K562 (cell line): ENCODE results near the gene POLD1. TPM values are rescaled to one million over a fixed set of nuclear protein-coding genes. Genes with fewer than 3 reads are reported as not detected.

Experiments used
- CBX3 ChIP-seq, 2 experiments: IDR thresholded peaks; 1 replicate in 1 of 2; 2 replicates in 1 of 2; pipeline ENCODE4 v1.6.1; 2012; ENCODE audit warnings: inconsistent platforms in 2 of 2, low read length in 2 of 2, borderline replicate concordance in 1 of 2, control low read depth in 1 of 2
- CBX5 ChIP-seq: IDR thresholded peaks from 2 replicates; pipeline ENCODE4 v1.6.1; 2014; ENCODE audit warnings: low read depth, borderline replicate concordance
- DIDO1 ChIP-seq: fragments of 450-650 bp; IDR thresholded peaks from 2 replicates; pipeline ENCODE4 v1.6.1; 2016; ENCODE audit warnings: low read depth, missing biosample characterization, missing genetic modification characterization
- EHMT2 ChIP-seq: fragments of 450-650 bp; IDR thresholded peaks from 2 replicates; pipeline ENCODE4 v1.6.1; 2018; ENCODE audit warnings: antibody characterized with exemption
- FOXJ3 ChIP-seq: sonication (generic); formaldehyde crosslinking; IDR thresholded peaks from 2 replicates; pipeline ENCODE4 v1.4.0; 2020; ENCODE audit warnings: mild to moderate bottlenecking, missing genetic modification reagents
- GATA2 ChIP-seq: sonication (generic); formaldehyde crosslinking; IDR thresholded peaks from 2 replicates; pipeline ENCODE4 v1.4.0; 2020; ENCODE audit warnings: mild to moderate bottlenecking, missing genetic modification reagents
- HCFC1 ChIP-seq: IDR thresholded peaks from 2 replicates; pipeline ENCODE4 v1.6.1; 2012; ENCODE audit warnings: low read depth, low read length, improper control_type of control experiment
- HNRNPLL ChIP-seq: fragments of 200-400 bp; formaldehyde crosslinking; IDR thresholded peaks from 2 replicates; pipeline ENCODE4 v1.6.1; 2017; ENCODE audit warnings: low read length, low read depth, mild to moderate bottlenecking; ENCODE audit not compliant: poor library complexity, severe bottlenecking
- HNRNPUL1 ChIP-seq: fragments of 200-400 bp; formaldehyde crosslinking; IDR thresholded peaks from 2 replicates; pipeline ENCODE4 v1.6.1; 2017; ENCODE audit warnings: low read length
- JUND ChIP-seq, 2 experiments: IDR thresholded peaks; 2 replicates in 1 of 2; 3 replicates in 1 of 2; pipeline ENCODE4 v1.6.1; 2011; ENCODE audit warnings: borderline replicate concordance in 2 of 2, low read depth in 2 of 2, low read length in 2 of 2, improper control_type of control experiment in 1 of 2, missing biosample characterization in 1 of 2, missing genetic modification characterization in 1 of 2, missing genetic modification reagents in 1 of 2
- MBD2 ChIP-seq: sonication (generic); IDR thresholded peaks from 2 replicates; pipeline ENCODE4 v1.6.1; 2016; ENCODE audit warnings: low read depth, borderline replicate concordance
- NBN ChIP-seq: fragments of 450-650 bp; IDR thresholded peaks from 2 replicates; pipeline ENCODE4 v1.6.1; 2016; ENCODE audit warnings: low read depth, mild to moderate bottlenecking
- NFXL1 ChIP-seq: fragments of 450-650 bp; formaldehyde crosslinking; IDR thresholded peaks from 2 replicates; pipeline ENCODE4 v1.4.0; 2021; ENCODE audit warnings: mild to moderate bottlenecking
- TSC22D4 ChIP-seq: fragments of 450-650 bp; IDR thresholded peaks from 2 replicates; pipeline ENCODE4 v1.6.1; 2016; ENCODE audit warnings: missing genetic modification characterization, missing biosample characterization, control low read depth
- XRCC5 ChIP-seq: fragments of 200-400 bp; formaldehyde crosslinking; IDR thresholded peaks from 2 replicates; pipeline ENCODE4 v1.6.1; 2017; ENCODE audit warnings: low read depth, mild to moderate bottlenecking, low read length
- ZBTB7A ChIP-seq: IDR thresholded peaks from 2 replicates; pipeline ENCODE4 v1.6.1; 2011; ENCODE audit warnings: low read depth, mild to moderate bottlenecking, low read length, moderate library complexity, borderline replicate concordance; ENCODE audit not compliant: control insufficient read depth
- ZZZ3 ChIP-seq: fragments of 450-650 bp; IDR thresholded peaks from 2 replicates; pipeline ENCODE4 v1.6.1; 2016; ENCODE audit warnings: antibody characterized with exemption, mild to moderate bottlenecking, moderate library complexity
- polyA plus RNA-seq, 8 experiments: library from polyadenylated mRNA; depleted of rRNA in 4 of 8; stranded (reverse) in 5 of 8; unstranded in 3 of 8; fragments of >200 nt; fragmentation: Nextera tagmentation in 2 of 8; fragmentation: Illumina TruSeq in 1 of 8; extraction: Ambion mirVana in 2 of 8; extraction: Trizol in 1 of 8; gene quantifications; 2 replicates each; pipeline versions ENCODE4 v1.2.1 to v1.2.3, GENCODE V29; 2011 to 2014; ENCODE audit warnings: inconsistent platforms in 1 of 8, missing spikeins in 1 of 8
- total RNA-seq, 7 experiments: library from RNA; depleted of rRNA in 6 of 7; stranded (reverse); fragments of >200 nt in 6 of 7; fragmentation: Illumina TruSeq in 2 of 7; extraction: Trizol in 2 of 7; gene quantifications; 2 replicates each; pipeline versions ENCODE4 v1.2.1 to v1.2.3, GENCODE V29; 2011 to 2021; ENCODE audit warnings: low replicate concordance in 1 of 7
- TF ChIP-seq, protein P1 (sequence below): fragments of 450-650 bp; IDR thresholded peaks from 2 replicates; pipeline ENCODE4 v1.6.1; 2016; ENCODE audit warnings: antibody characterized with exemption
- TF ChIP-seq, protein P2 (sequence below): IDR thresholded peaks from 2 replicates; pipeline ENCODE4 v1.6.1; 2011; ENCODE audit warnings: borderline replicate concordance, low read depth, mild to moderate bottlenecking, moderate library complexity, low read length; ENCODE audit not compliant: insufficient read depth, poor library complexity, severe bottlenecking

The POLD1 gene
- total and polyA plus RNA-seq, 9 of the 15 experiments (the other 6 are each of a cell fraction or from before 2014, with no cell fraction given) = 1.3 to 312 (median 47.8) TPM

DNA sequence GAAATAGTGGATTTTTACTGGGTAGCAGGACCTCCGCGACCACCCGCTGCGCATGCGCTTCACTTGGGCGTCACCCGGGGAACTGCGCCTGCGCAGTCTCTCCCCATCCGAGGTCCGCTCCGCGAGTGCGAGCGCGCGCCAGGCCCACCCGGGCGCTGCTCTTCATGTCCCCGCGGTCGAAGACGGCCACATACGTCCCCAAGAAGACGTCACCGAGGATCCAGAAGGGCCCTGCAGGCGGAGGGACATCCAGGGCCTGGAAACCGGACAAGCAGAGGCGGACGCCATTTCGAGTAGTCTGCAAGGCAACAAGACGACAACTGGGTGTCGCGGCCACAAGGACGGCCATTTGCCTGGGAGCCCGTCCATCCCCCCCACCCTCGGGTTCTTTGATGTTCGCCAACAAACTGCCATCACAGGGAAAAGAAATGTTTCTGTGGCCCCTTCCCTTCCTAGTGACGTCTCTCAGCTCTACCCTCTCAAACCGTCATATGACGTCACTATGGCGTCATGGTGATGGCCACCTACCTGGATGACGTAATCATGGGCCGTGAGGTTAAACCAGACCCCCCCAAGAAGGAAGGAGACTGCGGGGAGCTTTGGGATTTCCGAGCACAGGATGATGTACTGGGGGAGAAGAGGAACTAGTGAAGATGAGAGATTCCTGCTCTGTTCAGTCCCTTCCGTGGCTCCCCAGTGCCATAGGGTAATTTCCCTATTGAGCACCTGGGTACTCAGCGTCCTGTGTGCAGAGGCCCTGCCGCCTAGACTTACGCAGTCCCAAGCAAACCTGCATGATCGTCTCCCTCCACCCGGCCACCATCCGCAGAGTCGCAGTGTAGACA is 25.4 kb upstream of the POLD1 start (continued):
- TF ChIP-seq, protein P1, sequence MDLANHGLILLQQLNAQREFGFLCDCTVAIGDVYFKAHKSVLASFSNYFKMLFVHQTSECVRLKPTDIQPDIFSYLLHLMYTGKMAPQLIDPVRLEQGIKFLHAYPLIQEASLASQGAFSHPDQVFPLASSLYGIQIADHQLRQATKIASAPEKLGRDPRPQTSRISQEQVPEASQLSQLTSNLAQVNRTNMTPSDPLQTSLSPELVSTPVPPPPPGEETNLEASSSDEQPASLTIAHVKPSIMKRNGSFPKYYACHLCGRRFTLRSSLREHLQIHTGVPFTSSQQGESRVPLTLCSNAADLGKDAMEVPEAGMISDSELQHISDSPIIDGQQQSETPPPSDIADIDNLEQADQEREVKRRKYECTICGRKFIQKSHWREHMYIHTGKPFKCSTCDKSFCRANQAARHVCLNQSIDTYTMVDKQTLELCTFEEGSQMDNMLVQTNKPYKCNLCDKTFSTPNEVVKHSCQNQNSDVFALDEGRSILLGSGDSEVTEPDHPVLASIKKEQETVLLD = peak; percentile 97
- TF ChIP-seq HNRNPLL (no peak), XRCC5 (no peak), MBD2 (peak; percentile 64), DIDO1 (tag) (0 out of 2 replicates have a peak, but pooled peaks have one; percentile 30), JUND (IDR thresholded peaks at IDR 0.05; ENCODE audit: borderline replicate concordance, low read depth, low read length) (peak; percentile 97), JUND (tag; IDR thresholded peaks at IDR 0.05; ENCODE audit: borderline replicate concordance, low read depth, low read length) (peak; percentile 99), ZZZ3 (no peak), HNRNPUL1 (no peak), CBX3 (IDR thresholded peaks at IDR 0.05; ENCODE audit: borderline replicate concordance in 1 of 2, low read length in 2 of 2) (no peak), GATA2 (no peak), CBX5 (no peak), FOXJ3 (CRISPR knock-in tag) (no peak), NFXL1 (CRISPR knock-in tag) (no peak), NBN (peak; percentile 100), HCFC1 (no peak), EHMT2 (no peak), ZBTB7A (peak; percentile 93), TSC22D4 (tag) (no peak)
- TF ChIP-seq, protein P2, sequence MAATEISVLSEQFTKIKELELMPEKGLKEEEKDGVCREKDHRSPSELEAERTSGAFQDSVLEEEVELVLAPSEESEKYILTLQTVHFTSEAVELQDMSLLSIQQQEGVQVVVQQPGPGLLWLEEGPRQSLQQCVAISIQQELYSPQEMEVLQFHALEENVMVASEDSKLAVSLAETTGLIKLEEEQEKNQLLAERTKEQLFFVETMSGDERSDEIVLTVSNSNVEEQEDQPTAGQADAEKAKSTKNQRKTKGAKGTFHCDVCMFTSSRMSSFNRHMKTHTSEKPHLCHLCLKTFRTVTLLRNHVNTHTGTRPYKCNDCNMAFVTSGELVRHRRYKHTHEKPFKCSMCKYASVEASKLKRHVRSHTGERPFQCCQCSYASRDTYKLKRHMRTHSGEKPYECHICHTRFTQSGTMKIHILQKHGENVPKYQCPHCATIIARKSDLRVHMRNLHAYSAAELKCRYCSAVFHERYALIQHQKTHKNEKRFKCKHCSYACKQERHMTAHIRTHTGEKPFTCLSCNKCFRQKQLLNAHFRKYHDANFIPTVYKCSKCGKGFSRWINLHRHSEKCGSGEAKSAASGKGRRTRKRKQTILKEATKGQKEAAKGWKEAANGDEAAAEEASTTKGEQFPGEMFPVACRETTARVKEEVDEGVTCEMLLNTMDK = no peak
